GM23338 (cell line): ENCODE measurements around the gene CBARP. TPM values are rescaled to one million over a fixed set of nuclear protein-coding genes. Genes with fewer than 3 reads are reported as not detected.

Experiments
- ATAC-seq: fragments of 200-7000 bp; cut with Tn5 transposase; 3 replicates; pipeline ENCODE4 v1.9.1; 2020
- DNase-seq: peaks from one replicate; pipeline ENCODE4 v3.0.0-alpha.2; 2015; ENCODE audit warnings: low spot score
- H2AFZ ChIP-seq: fragments of 200-600 bp; sonication (generic); 2 replicates; pipeline ENCODE4 v1.8.0; 2016; ENCODE audit warnings: antibody characterized with exemption, mild to moderate bottlenecking, moderate library complexity
- H3F3A ChIP-seq: fragments of 200-600 bp; sonication (generic); replicated peaks from 2 replicates; pipeline ENCODE4 v1.8.0; 2017; ENCODE audit warnings: antibody characterized with exemption, mixed run types, low read depth
- H3K27ac ChIP-seq: fragments of 200-600 bp; sonication (generic); 2 replicates; pipeline ENCODE4 v1.6.1; 2016; ENCODE audit warnings: low read depth
- H3K27me3 ChIP-seq: fragments of 200-600 bp; sonication (generic); 2 replicates; pipeline ENCODE4 v1.8.0; 2016; ENCODE audit warnings: mild to moderate bottlenecking, mixed run types, moderate library complexity; ENCODE audit not compliant: insufficient read depth
- H3K36me3 ChIP-seq: fragments of 200-600 bp; sonication (generic); 2 replicates; pipeline ENCODE4 v1.8.0; 2016; ENCODE audit warnings: mild to moderate bottlenecking; ENCODE audit not compliant: insufficient read depth
- H3K4me1 ChIP-seq: fragments of 200-600 bp; sonication (generic); 2 replicates; pipeline ENCODE4 v1.8.0; 2016; ENCODE audit warnings: mild to moderate bottlenecking, moderate library complexity; ENCODE audit not compliant: insufficient read depth
- H3K4me2 ChIP-seq: fragments of 200-600 bp; sonication (generic); 2 replicates; pipeline ENCODE4 v1.7.1; 2017; ENCODE audit warnings: mixed run types
- H3K4me3 ChIP-seq: fragments of 200-600 bp; sonication (generic); 2 replicates; pipeline ENCODE4 v1.6.1; 2016; ENCODE audit warnings: mixed run types
- H3K79me2 ChIP-seq: fragments of 200-600 bp; sonication (generic); replicated peaks from 2 replicates; pipeline ENCODE4 v1.8.0; 2017; ENCODE audit warnings: mild to moderate bottlenecking; ENCODE audit not compliant: insufficient read depth
- H3K9me2 ChIP-seq: fragments of 200-600 bp; sonication (generic); 2 replicates; pipeline ENCODE4 v1.8.0; 2017; ENCODE audit not compliant: insufficient read depth
- H4K20me1 ChIP-seq: fragments of 200-600 bp; sonication (generic); replicated peaks from 2 replicates; pipeline ENCODE4 v1.8.0; 2017; ENCODE audit warnings: mild to moderate bottlenecking; ENCODE audit not compliant: insufficient read depth
- H3K27ac Mint-ChIP-seq: 2 replicates; pipeline ENCODE4 v1.8.0; 2020; ENCODE audit warnings: inconsistent platforms, mild to moderate bottlenecking, moderate library complexity, mixed read lengths
- H3K27me3 Mint-ChIP-seq: 3 replicates; pipeline ENCODE4 v1.8.0; 2022; ENCODE audit warnings: low read depth, mild to moderate bottlenecking, moderate library complexity, mixed read lengths, inconsistent platforms; ENCODE audit not compliant: insufficient read depth, poor library complexity
- H3K36me3 Mint-ChIP-seq: 3 replicates; pipeline ENCODE4 v1.8.0; 2021; ENCODE audit warnings: low read depth, mild to moderate bottlenecking, inconsistent platforms, moderate library complexity, mixed read lengths
- H3K4me1 Mint-ChIP-seq: 3 replicates; pipeline ENCODE4 v1.8.0; 2020; ENCODE audit warnings: mild to moderate bottlenecking, inconsistent platforms, mixed read lengths
- H3K4me3 Mint-ChIP-seq: 3 replicates; pipeline ENCODE4 v1.8.0; 2021; ENCODE audit warnings: moderate library complexity, mild to moderate bottlenecking, inconsistent platforms, mixed read lengths
- H3K9me3 Mint-ChIP-seq: 3 replicates; pipeline ENCODE4 v1.8.0; 2020; ENCODE audit warnings: moderate library complexity, mild to moderate bottlenecking, inconsistent platforms, mixed read lengths
- CREB1 ChIP-seq: fragments of 250-450 bp; sonication (Bioruptor Pico); IDR thresholded peaks from 2 replicates; pipeline ENCODE4 v1.5.0; 2020; ENCODE audit warnings: low read depth, mild to moderate bottlenecking, moderate library complexity
- EZH2 ChIP-seq: fragments of 200-600 bp; sonication (generic); IDR thresholded peaks from one replicate; pipeline ENCODE4 v1.8.0; 2017; ENCODE audit warnings: antibody characterized with exemption, mild to moderate bottlenecking, low read depth; ENCODE audit not compliant: unreplicated experiment
- EZH2phosphoT487 ChIP-seq: fragments of 200-600 bp; sonication (generic); IDR thresholded peaks from one replicate; pipeline ENCODE4 v1.8.1; 2018; ENCODE audit warnings: antibody characterized with exemption; ENCODE audit not compliant: unreplicated experiment
- POLR2AphosphoS5 ChIP-seq: IDR thresholded peaks from 2 replicates; pipeline ENCODE4 v1.6.1; 2016; ENCODE audit warnings: antibody characterized with exemption, low read depth
- ZNF331 ChIP-seq: fragments of 250-450 bp; sonication (Bioruptor Pico); IDR thresholded peaks from 2 replicates; pipeline ENCODE4 v1.5.0; 2020; ENCODE audit warnings: low read depth, mild to moderate bottlenecking, moderate library complexity
- polyA plus RNA-seq: library from polyadenylated mRNA; unstranded; fragments of >200 nt; fragmentation: Nextera tagmentation; extraction: Ambion mirVana; gene quantifications from 2 replicates; pipeline ENCODE4 v1.2.1, GENCODE V29; 2016
- total RNA-seq: library from RNA; depleted of rRNA; stranded (reverse); fragments of >200 nt; shearing (Covaris generic); gene quantifications from 2 replicates; pipeline ENCODE4 v1.2.3, GENCODE V29; 2014
- TF ChIP-seq, protein P1 (sequence below): IDR thresholded peaks from 2 replicates; pipeline ENCODE4 v1.6.1; 2016; ENCODE audit warnings: antibody characterized with exemption
- TF ChIP-seq, protein P2 (sequence below): fragments of 250-450 bp; sonication (Bioruptor Pico); IDR thresholded peaks from 2 replicates; pipeline ENCODE4 v1.5.0; 2020; ENCODE audit warnings: mild to moderate bottlenecking, moderate library complexity

Gene CBARP
- total and polyA plus RNA-seq, 2 experiments from 2014 or later: 2.0 to 14.1 TPM

DNA sequence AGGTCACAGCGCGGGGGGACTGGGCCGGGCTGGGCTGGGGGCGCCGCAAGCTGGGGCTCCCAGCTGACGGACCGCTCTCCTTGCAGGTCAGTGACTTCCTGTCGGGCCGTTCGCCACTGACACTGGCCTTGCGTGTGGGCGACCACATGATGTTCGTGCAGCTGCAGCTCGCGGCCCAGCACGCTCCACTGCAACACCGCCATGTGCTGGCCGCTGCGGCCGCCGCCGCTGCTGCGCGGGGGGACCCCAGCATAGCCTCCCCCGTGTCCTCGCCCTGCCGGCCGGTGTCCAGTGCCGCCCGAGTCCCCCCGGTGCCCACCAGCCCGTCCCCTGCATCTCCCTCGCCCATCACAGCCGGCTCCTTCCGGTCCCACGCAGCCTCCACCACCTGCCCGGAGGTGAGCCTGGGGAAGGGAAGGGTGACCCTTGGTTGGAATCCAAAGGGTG is 16.3 kb upstream of the CBARP start (continued):
- TF ChIP-seq EZH2 (no peak), EZH2phosphoT487 (no peak)
- TF ChIP-seq, protein P1, sequence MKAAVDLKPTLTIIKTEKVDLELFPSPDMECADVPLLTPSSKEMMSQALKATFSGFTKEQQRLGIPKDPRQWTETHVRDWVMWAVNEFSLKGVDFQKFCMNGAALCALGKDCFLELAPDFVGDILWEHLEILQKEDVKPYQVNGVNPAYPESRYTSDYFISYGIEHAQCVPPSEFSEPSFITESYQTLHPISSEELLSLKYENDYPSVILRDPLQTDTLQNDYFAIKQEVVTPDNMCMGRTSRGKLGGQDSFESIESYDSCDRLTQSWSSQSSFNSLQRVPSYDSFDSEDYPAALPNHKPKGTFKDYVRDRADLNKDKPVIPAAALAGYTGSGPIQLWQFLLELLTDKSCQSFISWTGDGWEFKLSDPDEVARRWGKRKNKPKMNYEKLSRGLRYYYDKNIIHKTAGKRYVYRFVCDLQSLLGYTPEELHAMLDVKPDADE: no peak
- TF ChIP-seq, protein P2, sequence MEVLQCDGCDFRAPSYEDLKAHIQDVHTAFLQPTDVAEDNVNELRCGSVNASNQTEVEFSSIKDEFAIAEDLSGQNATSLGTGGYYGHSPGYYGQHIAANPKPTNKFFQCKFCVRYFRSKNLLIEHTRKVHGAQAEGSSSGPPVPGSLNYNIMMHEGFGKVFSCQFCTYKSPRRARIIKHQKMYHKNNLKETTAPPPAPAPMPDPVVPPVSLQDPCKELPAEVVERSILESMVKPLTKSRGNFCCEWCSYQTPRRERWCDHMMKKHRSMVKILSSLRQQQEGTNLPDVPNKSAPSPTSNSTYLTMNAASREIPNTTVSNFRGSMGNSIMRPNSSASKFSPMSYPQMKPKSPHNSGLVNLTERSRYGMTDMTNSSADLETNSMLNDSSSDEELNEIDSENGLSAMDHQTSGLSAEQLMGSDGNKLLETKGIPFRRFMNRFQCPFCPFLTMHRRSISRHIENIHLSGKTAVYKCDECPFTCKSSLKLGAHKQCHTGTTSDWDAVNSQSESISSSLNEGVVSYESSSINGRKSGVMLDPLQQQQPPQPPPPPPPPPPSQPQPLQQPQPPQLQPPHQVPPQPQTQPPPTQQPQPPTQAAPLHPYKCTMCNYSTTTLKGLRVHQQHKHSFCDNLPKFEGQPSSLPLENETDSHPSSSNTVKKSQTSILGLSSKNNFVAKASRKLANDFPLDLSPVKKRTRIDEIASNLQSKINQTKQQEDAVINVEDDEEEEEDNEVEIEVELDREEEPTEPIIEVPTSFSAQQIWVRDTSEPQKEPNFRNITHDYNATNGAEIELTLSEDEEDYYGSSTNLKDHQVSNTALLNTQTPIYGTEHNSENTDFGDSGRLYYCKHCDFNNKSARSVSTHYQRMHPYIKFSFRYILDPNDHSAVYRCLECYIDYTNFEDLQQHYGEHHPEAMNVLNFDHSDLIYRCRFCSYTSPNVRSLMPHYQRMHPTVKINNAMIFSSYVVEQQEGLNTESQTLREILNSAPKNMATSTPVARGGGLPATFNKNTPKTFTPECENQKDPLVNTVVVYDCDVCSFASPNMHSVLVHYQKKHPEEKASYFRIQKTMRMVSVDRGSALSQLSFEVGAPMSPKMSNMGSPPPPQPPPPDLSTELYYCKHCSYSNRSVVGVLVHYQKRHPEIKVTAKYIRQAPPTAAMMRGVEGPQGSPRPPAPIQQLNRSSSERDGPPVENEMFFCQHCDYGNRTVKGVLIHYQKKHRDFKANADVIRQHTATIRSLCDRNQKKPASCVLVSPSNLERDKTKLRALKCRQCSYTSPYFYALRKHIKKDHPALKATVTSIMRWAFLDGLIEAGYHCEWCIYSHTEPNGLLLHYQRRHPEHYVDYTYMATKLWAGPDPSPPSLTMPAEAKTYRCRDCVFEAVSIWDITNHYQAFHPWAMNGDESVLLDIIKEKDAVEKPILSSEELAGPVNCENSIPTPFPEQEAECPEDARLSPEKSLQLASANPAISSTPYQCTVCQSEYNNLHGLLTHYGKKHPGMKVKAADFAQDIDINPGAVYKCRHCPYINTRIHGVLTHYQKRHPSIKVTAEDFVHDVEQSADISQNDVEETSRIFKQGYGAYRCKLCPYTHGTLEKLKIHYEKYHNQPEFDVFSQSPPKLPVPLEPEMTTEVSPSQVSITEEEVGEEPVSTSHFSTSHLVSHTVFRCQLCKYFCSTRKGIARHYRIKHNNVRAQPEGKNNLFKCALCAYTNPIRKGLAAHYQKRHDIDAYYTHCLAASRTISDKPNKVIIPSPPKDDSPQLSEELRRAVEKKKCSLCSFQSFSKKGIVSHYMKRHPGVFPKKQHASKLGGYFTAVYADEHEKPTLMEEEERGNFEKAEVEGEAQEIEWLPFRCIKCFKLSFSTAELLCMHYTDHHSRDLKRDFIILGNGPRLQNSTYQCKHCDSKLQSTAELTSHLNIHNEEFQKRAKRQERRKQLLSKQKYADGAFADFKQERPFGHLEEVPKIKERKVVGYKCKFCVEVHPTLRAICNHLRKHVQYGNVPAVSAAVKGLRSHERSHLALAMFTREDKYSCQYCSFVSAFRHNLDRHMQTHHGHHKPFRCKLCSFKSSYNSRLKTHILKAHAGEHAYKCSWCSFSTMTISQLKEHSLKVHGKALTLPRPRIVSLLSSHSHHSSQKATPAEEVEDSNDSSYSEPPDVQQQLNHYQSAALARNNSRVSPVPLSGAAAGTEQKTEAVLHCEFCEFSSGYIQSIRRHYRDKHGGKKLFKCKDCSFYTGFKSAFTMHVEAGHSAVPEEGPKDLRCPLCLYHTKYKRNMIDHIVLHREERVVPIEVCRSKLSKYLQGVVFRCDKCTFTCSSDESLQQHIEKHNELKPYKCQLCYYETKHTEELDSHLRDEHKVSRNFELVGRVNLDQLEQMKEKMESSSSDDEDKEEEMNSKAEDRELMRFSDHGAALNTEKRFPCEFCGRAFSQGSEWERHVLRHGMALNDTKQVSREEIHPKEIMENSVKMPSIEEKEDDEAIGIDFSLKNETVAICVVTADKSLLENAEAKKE (CRISPR knock-in tag): no peak

DNA sequence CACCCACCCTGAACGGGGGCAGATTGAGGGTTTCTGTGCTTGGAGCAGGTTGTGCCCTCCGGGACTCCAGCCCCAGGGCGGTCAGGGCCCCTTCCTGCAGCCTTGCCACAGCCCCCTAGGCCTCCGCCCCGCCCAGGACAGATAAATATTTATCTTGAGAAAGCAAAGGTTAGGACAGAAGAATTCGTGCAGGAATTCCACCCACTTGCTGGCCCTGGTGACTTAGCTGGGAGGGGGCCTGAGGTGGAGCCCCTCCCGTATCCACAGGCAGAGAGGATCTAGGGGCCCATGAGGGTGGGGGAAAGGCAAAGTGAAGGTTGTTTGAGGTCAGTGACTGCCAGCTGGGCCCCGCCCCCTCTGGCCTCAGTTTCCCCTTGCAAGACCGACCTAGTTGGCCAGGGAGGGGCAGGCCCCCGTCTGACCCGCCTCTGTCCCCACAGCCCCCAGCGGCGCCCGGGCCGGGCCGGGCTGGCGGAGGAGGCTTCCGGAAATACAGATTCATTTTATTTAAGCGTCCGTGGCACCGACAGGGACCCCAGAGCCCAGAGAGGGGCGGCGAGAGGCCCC is 15.8 kb upstream of the CBARP start:
- H3F3A ChIP-seq: peaks cover 45% of the 10 kb centered on the region
- no peak for ATAC-seq
- no peak overlapping the region for H3K4me3 Mint-ChIP-seq
- peaks cover 26% of the 10 kb centered on the region for H3K27me3 Mint-ChIP-seq
- peaks cover 19% of the 10 kb centered on the region for H3K36me3 ChIP-seq
- no peak for TF ChIP-seq CREB1
- TF ChIP-seq POLR2AphosphoS5: no peak
- TF ChIP-seq, protein P1: no peak
- TF ChIP-seq ZNF331 (CRISPR knock-in tag): no peak
- H3K36me3 Mint-ChIP-seq: peaks cover 70% of the 10 kb centered on the region
- peak overlapping the region; percentile 55 for H3K27ac ChIP-seq
- H2AFZ ChIP-seq: no peak overlapping the region
- H3K9me2 ChIP-seq: no peaks in the 10 kb centered on the region
- DNase-seq: no peak
- no peak overlapping the region for H3K4me3 ChIP-seq
- H4K20me1 ChIP-seq: peaks cover 35% of the 10 kb centered on the region
- peaks cover 30% of the 10 kb centered on the region for H3K4me1 Mint-ChIP-seq
- no peak overlapping the region for H3K4me2 ChIP-seq
- H3K27me3 ChIP-seq: no peaks in the 10 kb centered on the region
- no peak overlapping the region for H3K27ac Mint-ChIP-seq
- peaks cover 14% of the 10 kb centered on the region; the same call in 1 of the 2 replicates for H3K4me1 ChIP-seq
- no peaks in the 10 kb centered on the region; the same call in 1 of the 3 replicates for H3K9me3 Mint-ChIP-seq
- peaks cover 50% of the 10 kb centered on the region for H3K79me2 ChIP-seq
